Hepatic stellate cell (primary cell): ENCODE data around the gene IFITM1.
A peak's percentile ranks its signal among the peaks of the same experiment; 100 is the strongest.

ENCODE experiments used
- DNase-seq: peaks from one replicate; pipeline ENCODE4 v3.0.0; 2011; ENCODE audit warnings: low spot score

Gene IFITM1

GRCh38 chr11:293852-294661 is 19.8 kb upstream of the IFITM1 start:
- DNase-seq, result no peak

- no peak for DNase-seq
Measured at GRCh38 chr11:294780-295179, 19.1 kb upstream of the IFITM1 start.

DNA sequence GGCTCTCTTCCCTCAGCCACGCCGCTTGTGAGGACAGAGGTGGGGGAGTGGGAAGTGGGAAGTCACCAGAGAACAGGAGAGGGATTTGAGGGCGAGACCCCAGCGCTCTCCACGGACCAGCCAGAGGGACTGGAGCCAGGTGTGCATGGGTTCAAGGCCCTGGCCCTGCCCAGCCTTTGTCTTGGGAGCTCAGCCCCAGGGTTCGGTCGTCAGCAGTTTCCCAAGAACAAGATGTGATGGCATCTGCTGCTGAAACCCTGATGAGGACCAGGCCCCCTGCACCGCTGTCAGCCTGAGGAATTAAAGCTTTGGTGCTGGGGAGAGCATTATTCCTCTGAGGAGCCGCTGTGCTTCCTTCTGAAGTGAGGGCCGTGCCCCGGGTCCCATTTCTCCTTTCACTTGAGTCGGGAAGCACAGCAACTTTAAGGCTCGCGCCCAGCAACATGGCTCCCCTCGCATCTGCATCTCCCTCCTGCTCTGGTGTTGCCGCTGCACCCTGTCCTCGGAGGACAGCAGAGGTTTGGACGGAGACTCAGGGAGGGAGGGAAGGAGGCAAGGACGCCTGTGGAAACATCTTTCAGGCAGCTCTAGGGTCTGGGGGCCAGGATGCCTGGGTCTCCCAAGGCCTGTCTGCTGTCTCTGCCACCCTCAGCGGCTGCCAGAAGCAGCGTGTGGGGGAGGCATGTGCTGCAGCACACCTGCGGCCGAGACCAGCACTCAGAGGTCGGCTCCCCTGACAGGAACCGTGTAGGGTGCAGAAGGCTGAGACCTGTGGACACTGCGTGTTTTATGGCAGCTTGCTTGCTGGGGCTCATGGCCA is 18.3 kb upstream of the IFITM1 start:
- no peak for DNase-seq

DNA sequence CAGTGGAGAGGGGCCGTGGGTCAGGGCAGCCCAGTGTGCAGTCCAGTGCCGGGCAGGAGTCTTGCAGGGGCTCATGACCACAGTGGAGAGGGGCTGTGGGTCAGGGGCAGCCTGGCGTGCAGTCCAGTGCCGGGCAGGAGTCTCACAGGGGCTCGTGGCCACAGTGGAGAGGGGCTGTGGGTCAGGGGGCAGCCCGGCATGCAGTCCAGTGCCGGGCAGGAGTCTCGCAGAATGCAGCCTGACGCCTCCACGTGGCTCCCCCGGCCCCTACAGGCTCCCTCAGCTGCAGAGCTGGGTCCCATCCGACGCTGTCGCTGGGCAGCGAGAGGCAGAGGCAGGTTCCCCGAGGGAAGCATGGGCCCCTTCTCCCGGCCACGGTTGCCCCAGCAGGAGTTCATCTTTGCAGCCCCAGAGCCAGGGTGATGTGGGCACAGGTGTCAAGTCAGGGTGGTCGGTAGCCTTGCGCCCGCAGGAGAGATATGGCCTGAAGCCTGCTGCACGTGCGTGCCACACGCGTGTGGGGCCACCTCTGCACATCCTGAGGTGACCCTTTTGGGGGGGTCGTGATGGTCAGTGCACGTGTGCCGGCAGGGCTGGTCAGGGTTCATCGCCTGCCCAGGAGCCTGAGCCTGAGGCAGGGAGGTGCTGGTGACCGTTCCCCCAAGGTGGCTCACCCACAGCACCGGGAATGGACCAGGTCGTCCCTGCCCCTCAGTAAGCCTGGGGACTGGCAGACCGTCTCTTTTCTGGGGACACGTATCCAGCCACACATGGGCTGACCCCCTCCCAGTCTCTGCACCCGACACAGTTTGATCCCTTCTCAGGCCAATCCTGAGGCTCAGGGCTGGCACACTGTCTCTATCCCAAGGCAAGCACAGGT is 17.4 kb upstream of the IFITM1 start:
- DNase-seq, result no peak

DNA sequence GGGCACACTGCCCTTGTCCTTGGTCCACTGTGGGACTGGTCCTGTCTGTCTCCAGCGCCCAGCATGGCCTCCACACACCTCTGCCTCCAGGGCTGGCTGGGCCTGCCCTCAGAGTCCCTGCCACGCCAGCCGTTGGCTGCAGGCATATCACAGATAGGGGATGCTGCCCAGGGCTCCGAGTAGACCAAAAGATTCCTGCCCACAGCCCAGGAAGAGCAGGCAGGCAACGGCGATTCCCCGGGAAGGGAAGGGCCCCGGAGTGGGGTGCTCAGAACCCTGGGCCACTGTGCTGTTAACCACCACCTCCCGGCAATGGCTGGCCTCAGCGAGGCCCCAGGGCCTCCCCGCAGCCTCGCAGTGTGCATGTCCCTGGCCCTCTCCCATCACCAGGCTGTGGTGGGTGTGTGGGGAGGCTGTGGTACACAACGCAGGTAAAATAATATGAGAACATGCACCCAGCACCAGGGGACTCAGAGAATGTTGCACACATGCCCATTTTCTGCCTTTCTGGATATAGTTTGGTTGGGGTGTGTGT is 16.7 kb upstream of the IFITM1 start:
- DNase-seq, result no peak

DNA sequence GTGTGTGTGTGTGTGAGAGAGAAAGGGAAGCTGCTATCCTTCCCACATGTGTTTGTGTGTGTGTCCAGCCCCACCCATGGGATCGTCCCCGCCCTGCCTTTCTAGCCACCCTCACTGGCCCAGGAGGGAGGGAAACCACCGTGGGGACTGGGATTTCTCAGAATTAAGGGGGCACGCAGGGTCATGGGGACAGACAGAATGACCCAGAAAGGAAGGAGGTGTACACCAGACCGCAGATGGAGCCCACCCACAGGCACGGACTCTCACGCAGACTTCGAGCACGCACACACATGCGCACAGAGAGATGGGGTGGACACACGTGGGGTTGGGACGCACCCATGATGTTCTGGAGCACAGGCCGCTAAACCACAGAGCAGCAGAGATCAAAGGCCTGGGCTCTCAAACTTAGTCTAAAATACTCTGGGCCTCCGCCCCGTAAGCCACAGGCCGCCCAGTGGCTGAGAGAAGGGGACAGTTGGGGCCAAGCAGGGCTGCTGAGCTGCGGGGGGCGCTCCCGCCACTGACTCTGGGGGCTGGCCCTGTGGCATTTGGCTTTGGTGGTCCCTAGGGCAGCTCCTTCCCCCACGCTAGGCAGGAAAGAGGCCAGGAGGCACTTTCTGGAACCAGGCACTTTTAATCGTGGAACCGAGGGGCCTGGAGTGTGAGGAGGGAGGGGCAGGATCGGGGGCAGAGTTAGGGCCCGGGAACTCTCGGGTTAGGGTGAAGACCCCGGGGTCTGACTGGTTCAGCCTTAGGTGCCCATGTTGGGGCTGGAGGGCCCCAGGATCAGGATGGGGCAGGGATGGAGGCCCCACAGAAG is 16.0 kb upstream of the IFITM1 start:
- peak; percentile 78 for DNase-seq

- no peak for DNase-seq
Measured at GRCh38 chr11:298406-299065, 15.3 kb upstream of the IFITM1 start.

GRCh38 chr11:299081-299891 is 14.6 kb upstream of the IFITM1 start, which contains the start of gene IFITM5:
Gene IFITM5 (minus strand): TSS chr11:299526. CDS start chr11:299490, 36 bp downstream.
- DNase-seq, result no peak

DNA sequence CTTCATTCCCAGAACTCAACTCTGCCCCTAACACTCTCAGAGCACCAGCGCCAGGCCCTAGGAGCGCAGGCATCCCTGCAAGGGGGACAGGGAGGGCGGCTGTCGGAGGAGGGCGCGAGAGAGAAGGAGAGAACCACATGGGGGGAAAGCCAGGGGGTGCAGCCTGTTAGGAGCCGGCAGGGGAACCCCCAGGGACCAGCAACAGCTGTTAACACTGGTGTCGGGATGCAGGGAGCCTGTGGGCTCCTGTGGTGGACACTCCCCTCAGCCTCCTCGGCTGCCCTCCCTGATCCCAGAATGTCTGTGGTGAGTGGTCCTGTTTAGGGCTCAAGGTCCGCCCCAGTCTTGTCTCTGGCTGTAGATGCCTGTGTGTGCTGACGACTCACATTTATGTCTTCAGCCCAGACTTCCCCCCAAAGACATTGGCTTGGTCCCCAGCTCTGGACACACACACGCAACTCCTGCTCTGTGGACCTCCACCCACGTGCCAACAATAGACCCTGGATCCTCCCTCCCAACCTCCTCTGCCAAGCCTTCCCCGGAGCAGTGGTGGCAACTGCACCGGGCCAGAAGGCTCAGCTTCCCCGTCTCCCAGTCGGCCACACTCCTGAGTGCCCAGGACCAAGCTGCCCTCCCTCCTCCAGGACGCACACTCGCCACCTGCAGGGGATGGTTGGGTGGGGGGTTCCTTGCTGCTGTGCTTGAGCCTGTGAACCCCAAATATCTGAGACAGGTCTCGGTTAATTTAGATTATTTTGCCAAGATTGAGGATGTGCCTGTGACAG is 13.7 kb upstream of the IFITM1 start:
- peak; percentile 46 for DNase-seq

GRCh38 chr11:303363-303762 is 10.5 kb upstream of the IFITM1 start:
- no peak for DNase-seq

DNA sequence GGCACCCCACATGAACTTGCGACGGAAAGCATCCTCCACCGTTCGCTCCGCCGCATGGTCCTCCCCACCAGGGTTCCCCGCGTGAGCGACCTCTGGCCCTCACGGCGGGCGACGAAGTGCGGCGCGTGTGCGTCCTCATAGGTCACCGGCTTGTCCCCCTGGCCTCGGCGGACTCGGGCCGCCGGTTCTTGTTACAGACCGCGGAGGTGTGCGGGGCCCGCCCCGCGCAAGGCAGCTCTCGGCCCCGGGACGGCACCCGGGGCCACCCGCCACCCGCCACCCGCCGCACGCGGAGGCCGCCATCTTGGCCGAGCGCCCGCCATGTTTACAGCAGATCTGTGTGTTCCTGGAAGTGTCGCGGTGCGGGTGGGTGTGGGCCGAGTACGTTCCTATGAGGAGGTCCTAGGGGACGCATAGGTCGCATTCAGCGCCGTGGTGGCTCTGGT is 9.8 kb upstream of the IFITM1 start:
- no peak for DNase-seq

GRCh38 chr11:304915-305843 is 8.7 kb upstream of the IFITM1 start:
- DNase-seq, result peak; percentile 88

GRCh38 chr11:305844-306211 is 8.0 kb upstream of the IFITM1 start:
- no peak for DNase-seq

GRCh38 chr11:306645-307371 is 7.0 kb upstream of the IFITM1 start:
- DNase-seq, result no peak

DNA sequence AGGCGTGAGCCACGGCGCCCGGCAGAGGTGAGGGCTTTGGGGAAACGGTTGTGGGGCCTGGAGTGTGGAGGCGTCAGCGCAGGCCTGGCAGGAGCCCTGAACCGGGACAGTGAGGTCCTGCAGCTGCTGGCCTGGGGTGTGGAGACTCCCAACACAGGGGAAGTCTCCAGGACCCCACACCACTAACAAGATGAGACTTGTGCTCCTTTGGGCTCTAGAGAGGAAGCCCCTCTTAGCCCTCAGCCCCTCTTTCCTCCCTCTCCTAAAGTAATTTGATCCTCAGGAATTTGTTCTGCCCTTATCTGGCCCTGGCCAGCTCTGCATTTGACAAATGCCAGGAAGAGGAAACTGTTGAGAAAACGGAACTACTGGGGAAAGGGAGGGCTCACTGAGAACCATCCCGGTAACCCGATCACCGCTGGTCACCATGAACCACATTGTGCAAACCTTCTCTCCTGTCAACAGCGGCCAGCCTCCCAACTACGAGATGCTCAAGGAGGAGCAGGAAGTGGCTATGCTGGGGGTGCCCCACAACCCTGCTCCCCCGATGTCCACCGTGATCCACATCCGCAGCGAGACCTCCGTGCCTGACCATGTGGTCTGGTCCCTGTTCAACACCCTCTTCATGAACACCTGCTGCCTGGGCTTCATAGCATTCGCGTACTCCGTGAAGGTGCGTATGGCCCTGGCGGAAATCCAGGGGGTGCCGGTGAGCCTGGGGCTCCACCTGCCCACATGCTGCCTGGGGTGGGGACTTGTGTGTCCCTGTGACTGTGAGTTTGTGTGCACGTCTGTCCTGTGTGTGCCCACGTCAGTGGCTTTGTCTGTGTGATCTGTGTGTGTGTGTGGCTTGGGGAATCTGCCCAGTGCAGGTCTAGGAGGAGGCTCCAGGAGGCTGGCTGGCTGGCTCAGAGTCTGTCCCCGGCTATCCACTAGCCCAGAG is 5.8 kb upstream of the IFITM1 start, which contains the start of gene IFITM2:
Gene IFITM2 (plus strand): TSS at position 51 of the 943 bp plus-strand sequence. CDS start 377 bp downstream, at position 428.
- DNase-seq, result peak; percentile 84
